ENCODE data around the gene SEC16A.

Gene SEC16A

DNA sequence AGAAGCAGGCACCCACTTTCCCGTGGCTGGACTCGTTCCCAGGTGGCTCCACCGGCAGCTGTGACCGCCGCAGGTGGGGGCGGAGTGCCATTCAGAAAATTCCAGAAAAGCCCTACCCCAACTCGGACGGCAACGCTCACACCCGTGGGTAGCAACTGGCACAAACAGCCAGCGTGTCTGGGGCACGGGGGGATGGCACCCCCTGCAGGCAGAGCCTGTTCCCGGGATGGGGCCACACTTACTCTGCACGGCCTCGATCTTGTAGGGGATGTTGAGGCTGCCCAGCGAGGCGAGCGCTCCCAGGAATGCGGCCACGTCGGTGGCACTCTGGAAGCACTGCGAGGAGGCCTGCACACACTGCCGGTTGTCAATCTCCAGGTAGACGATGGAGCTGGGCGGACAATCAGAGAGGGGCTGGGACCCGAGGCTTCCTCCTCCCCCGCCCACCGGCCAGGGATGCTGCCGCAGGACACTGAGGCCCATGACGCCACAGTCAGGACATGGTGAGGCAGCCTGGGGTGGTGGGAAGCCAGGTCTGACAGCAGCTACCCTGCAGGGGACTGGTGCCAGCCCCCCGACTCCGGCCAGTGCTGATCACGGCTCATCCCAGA is 20.2 kb upstream of the SEC16A start:
- DNase-seq = no peak

DNA sequence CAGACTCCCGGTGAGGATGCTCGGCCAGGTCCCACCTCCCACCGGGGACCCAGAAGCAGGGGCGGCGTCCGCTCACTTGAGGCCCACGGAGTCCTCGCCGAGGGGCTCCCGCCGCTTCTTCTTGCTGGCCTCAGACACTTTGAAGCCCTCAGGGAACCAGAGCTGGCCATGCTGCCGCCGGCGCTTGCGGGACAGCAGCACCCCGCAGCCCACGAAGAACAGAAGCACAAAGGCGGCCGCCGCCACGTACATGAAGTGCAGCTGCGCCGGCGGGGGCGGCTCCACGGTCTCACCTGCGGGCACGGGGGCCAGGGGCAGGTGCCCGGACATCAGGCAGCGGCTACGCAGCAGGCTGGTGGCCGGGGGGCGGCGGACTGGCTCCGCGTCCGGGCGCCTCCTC is 19.4 kb upstream of the SEC16A start:
- TF ChIP-seq POLR2A (IDR thresholded peaks at IDR 0.05; ENCODE audit: low read length) (no peak), GATA1 (IDR thresholded peaks at IDR 0.05; ENCODE audit: low read depth, low read length) (no peak)
- DNase-seq = no peak

More for the DNA sequence above, 20.2 kb upstream of the SEC16A start:
- TF ChIP-seq GATA1 (IDR thresholded peaks at IDR 0.05; ENCODE audit: low read depth, low read length) (no peak), POLR2A (IDR thresholded peaks at IDR 0.05; ENCODE audit: low read length) (no peak)

DNA sequence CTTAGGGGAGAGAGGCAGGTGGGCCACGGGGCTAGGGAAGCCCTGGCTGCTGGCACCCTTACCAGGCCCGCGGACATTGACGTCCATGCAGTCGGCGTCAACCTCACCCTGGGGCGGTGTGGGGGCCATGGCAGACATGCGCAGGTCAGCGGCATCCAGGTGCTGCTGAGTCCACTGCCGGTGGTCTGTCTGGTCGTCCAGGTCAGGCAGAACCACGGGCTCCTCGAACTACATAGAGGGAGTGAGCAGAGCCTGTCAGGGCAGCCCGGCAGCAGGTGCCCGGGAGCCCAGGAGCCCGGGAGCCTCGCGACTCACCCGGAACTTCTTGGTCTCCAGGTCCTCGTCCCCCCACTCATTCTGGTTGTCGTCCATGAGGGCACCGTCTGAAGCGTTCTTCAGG is 18.8 kb upstream of the SEC16A start:
- TF ChIP-seq POLR2A (IDR thresholded peaks at IDR 0.05; ENCODE audit: low read length) = no peak
- TF ChIP-seq GATA1 (IDR thresholded peaks at IDR 0.05; ENCODE audit: low read depth, low read length) = no peak
- DNase-seq = no peak

- TF ChIP-seq POLR2A (IDR thresholded peaks at IDR 0.05; ENCODE audit: low read length) = no peak
- TF ChIP-seq GATA1 (IDR thresholded peaks at IDR 0.05; ENCODE audit: low read depth, low read length) = no peak
- DNase-seq = no peak
Measured at GRCh38 chr9:136499935-136500910, 17.4 kb upstream of the SEC16A start.

GRCh38 chr9:136499071-136499934 is 16.5 kb upstream of the SEC16A start:
- no peak for DNase-seq
- TF ChIP-seq GATA1 (IDR thresholded peaks at IDR 0.05; ENCODE audit: low read depth, low read length) = no peak
- no peak for TF ChIP-seq POLR2A (IDR thresholded peaks at IDR 0.05; ENCODE audit: low read length)

GRCh38 chr9:136497916-136498695 is 15.3 kb upstream of the SEC16A start:
- DNase-seq = no peak
- TF ChIP-seq POLR2A (IDR thresholded peaks at IDR 0.05; ENCODE audit: low read length) = no peak
- no peak for TF ChIP-seq GATA1 (IDR thresholded peaks at IDR 0.05; ENCODE audit: low read depth, low read length)

DNA sequence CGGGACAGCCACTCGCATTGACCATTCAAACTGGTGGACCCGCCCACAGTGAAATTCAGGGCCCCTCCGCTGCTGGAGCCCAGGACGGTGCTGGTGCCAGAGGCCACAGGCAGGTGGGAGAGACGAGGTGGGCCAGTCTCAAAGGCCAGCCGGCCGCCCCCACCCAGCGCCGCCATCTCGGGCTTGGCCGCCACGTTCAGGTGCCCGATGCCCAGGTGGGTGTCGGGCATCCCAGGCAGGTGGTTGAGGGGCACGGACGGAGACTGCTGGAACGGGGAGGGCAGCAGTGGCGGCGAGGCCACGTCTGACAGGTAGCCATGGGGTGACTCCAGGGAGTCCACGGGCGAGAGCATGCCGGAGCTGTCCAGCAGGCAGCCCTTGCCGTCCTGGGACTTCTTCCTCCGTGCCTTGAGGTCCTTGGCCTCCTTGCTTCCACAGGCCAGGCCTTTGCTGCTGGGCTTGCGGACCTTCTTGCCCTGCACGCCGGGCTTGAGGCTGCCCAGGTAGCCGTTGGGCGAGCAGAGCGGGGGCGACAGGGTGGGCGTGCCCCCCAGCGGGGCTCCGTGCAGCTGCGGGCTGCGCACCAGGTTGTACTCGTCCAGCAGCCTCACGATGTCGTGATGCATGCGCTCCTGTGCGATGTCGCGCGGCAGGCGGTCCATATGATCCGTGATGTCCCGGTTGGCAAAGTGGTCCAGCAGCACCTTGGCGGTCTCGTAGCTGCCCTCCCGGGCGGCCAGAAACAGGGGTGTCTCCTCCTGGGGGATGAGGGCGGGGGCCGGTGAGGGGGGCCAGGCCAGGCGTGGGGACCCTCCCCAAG is 14.2 kb upstream of the SEC16A start:
- DNase-seq = no peak
- TF ChIP-seq POLR2A (IDR thresholded peaks at IDR 0.05; ENCODE audit: low read length) (no peak), GATA1 (IDR thresholded peaks at IDR 0.05; ENCODE audit: low read depth, low read length) (no peak)

DNA sequence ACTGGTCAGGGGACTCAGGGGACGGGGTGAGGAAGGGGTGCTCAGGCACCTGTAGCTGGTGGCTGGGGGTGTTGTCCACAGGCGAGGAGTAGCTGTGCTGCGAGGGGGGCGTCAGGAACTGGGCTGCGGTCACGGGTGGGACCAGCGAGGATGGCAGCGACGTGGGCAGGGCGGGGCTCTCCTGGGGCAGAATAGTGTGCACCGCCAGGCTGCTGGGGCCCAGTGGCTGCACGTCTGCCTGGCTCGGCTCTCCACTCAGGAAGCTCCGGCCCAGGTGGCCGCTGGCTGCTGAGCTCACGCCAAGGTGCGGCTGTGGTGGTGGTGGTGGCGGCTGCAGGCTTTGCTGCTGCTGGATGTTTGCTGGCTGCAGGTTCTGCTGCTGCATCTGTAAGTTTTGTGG is 13.3 kb upstream of the SEC16A start:
- TF ChIP-seq GATA1 (IDR thresholded peaks at IDR 0.05; ENCODE audit: low read depth, low read length) = no peak
- TF ChIP-seq POLR2A (IDR thresholded peaks at IDR 0.05; ENCODE audit: low read length) = no peak
- no peak for DNase-seq

DNA sequence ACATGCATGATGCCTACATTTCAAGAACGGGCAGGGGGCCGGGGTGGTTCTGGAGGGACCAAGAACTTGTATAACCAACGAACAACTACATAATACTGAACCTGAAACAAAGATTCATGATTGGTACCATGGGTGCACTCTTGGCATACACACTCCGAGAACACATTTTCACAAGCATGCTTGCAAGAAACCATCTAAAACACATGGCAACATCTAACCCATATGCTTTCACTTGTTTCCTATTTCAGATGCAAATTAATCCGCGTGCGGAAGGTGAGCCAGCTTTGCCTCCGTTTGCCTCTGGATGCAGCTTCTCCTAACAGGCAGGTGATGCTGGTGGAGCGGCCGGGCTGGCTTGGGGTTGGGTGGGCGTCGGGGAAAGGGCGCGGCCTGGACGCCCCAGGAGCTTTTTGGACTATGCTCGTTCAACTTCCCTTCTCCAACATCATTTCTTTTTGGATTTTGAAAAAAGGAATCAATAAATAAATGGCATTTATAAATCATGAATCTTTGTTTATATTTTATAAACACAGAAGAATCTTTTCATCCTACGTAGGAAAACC is 12.5 kb upstream of the SEC16A start:
- TF ChIP-seq GATA1 (IDR thresholded peaks at IDR 0.05; ENCODE audit: low read depth, low read length) (no peak), POLR2A (IDR thresholded peaks at IDR 0.05; ENCODE audit: low read length) (no peak)
- no peak for DNase-seq

GRCh38 chr9:136494531-136495215 is 11.8 kb upstream of the SEC16A start:
- no peak for DNase-seq
- TF ChIP-seq GATA1 (IDR thresholded peaks at IDR 0.05; ENCODE audit: low read depth, low read length) (no peak), POLR2A (IDR thresholded peaks at IDR 0.05; ENCODE audit: low read length) (no peak)

- TF ChIP-seq POLR2A (IDR thresholded peaks at IDR 0.05; ENCODE audit: low read length) (no peak), GATA1 (IDR thresholded peaks at IDR 0.05; ENCODE audit: low read depth, low read length) (no peak)
- DNase-seq = no peak
Measured at GRCh38 chr9:136494012-136494411, 11.2 kb upstream of the SEC16A start.

- TF ChIP-seq GATA1 (IDR thresholded peaks at IDR 0.05; ENCODE audit: low read depth, low read length) (no peak), POLR2A (IDR thresholded peaks at IDR 0.05; ENCODE audit: low read length) (no peak)
- no peak for DNase-seq
Measured at GRCh38 chr9:136493567-136493971, 10.7 kb upstream of the SEC16A start.
